OCI-M2 (cell line): ENCODE data around the gene SPOCK3.

ENCODE experiments used
- DNase-seq: peaks from one replicate; lab custom pipeline; 2025; ENCODE audit not compliant: unreplicated experiment; lab: John Stamatoyannopoulos, UW

SPOCK3 gene

DNA sequence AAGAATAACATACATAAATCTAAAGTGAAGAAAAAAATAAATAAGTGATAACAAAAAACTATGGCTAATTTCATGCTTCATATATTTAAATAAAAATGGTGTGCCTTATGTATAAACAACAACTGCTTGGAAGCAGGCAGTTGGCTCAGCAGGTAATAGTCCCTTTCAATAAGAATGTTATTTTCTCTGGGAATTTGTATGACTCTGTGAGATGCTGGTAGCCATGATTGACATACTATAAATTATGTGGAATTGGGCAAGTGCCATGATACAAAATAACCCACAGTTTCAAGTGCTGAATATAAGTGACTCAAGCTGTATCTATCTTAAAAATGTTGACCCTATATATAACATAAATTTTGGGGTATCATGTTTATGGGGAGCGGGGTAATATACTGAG lies 546.5 kb downstream of the SPOCK3 start:
- DNase-seq: no peak
